ENCODE data around the gene SCG3.
"Not testable (repeated sequence)": the region's sequence is repeated elsewhere in the genome, so short reads cannot be mapped to it uniquely, and the experiment has no call there.

The SCG3 gene

DNA sequence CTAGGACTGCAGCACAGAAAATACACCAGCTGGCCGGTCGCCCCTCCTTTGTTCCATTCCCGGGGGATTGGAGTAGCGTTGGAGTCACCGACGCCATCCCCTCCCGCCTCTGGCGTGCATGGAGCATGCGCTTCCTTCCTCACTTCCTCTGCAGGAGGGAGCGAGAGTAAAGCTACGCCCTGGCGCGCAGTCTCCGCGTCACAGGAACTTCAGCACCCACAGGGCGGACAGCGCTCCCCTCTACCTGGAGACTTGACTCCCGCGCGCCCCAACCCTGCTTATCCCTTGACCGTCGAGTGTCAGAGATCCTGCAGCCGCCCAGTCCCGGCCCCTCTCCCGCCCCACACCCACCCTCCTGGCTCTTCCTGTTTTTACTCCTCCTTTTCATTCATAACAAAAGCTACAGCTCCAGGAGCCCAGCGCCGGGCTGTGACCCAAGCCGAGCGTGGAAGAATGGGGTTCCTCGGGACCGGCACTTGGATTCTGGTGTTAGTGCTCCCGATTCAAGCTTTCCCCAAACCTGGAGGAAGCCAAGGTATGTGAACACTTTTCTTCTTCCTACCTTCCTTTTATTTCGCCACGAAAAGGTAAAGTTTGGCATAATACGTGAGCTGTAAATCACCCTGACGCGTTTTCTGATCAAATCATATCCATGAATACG lies at the start of gene SCG3:
Gene SCG3 (plus strand): TSS at position 201 of the 661 bp plus-strand sequence. CDS start 253 bp downstream, at position 454.
- DNase-seq: peak; percentile 64

DNA sequence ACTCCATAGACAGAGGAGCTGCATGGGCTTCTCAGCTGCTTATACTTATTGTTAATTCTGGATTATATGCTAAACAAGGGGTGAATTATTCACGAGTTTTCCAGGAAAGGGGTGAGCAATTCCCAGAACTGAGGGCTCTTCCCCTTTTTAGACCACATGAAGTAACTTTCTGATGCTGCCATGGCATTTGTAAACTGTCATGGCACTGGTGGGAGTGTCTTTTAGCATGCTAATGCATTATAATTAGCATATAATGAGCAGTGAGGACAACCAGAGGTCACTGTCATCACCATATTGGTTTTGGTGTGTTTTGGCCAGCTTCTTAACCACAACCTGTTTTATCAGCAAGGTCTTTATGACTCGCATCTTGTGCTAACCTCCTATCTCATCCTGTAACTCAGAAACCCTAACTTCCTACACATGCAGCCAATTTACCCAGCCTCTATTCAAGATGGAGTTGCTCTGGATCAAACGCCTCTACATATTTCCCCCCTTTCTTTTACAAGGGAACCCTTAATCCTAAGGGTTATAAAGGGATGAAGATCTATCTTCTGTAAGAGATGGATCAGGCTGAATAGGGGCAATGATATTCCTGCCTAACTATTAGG lies 46.6 kb upstream of the SCG3 start:
- no peak for DNase-seq

DNA sequence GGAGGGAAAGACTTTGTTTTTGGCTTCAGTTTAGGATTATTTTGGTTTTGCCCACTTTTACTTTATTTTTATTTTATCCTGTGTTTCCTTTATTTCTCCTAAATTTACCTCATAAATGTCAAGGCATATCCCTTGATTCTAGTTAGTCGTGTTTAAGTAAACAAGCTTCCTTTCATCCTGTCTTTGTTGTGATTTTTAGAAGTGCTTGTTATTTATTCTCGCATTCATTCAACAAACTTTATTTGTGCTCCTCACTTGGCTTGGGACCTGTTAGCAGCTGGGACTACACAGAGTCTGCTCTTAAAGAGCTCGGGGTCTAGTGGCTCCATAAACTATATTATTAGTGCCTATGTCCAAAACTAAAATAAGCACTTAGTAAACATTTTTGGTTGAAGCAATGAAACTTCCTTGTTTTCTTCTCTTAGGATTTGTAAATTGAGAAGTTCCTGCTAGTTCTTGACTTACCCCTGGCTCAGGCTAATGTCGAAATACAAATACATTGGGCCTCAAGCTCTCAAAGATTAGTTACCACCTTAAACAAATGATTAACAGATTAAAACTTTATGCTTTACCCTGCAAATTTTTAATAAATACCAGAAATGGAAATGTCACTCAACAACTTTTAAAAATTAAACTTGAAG lies 39.7 kb upstream of the SCG3 start:
- no peak for DNase-seq

DNA sequence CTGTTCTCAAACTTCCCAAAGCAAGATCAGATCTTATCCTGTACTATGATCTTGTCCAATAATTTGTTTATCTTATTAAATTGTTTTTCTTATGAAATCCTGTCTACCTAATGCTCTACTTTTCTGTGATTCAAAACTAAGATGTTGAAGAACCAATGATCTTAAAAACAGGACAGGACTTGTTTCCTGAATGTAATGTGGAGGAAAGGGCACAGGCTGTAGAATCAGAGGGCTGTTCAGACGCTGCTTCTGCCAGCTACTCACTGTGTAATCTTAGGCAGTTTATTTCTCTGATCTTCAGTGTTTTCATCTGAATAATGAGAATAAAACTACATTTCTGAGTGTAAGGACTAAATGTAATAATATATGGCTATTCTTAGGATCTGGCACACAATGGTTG lies 38.6 kb upstream of the SCG3 start:
- DNase-seq: no peak

DNA sequence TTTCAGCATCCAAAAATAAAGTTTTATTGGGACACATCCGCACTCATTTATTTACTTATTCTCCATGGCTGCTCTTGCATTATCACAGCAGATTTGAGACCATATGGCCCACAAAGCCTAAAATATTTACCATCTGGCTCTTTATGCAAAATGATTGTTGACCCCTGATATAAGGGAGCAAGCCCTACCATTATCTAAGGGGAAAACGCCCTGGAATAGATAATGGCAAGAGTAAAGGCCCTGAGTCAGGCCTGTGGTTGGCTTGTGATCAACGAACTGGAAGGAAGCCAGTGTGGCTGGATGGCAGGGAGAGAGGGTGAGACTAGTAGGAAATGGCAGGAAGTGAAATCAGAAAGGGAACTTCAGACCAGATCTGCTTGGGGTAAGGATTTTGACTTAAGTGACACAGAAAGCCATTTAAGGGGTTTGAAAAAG lies 34.2 kb upstream of the SCG3 start:
- no peak for DNase-seq

DNA sequence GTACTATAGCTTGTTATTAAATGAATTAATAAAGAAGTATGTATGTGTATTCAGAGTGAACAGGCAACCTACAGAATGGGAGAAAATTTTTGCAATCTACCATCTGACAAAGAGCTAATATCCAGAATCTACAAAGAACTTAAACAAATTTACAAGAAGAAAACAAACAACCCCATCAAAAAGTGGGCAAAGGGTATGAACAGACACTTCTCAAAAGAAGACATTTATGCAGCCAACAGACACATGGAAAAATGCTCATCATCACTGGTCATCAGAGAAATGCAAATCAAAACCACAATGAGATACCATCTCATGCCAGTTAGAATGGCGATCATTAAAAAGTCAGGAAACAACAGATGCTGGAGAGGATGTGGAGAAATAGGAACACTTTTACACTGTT lies 33.2 kb upstream of the SCG3 start:
- DNase-seq: not testable (repeated sequence)

DNA sequence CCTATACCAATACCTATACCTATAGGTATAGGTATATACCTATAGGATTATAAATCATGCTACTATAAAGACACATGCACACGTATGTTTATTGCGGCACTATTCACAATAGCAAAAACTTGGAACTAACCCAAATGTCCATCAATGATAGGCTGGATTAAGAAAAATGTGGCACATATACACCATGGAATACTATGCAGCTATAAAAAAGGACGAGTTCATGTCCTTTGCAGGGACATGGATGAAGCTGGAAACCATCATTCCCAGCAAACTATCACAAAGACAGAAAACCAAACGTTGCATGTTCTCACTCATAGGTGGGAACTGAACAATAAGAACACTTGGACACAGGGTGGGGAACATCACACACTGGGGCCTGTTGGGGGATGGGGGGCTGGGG lies 32.7 kb upstream of the SCG3 start:
- DNase-seq: not testable (repeated sequence)

DNA sequence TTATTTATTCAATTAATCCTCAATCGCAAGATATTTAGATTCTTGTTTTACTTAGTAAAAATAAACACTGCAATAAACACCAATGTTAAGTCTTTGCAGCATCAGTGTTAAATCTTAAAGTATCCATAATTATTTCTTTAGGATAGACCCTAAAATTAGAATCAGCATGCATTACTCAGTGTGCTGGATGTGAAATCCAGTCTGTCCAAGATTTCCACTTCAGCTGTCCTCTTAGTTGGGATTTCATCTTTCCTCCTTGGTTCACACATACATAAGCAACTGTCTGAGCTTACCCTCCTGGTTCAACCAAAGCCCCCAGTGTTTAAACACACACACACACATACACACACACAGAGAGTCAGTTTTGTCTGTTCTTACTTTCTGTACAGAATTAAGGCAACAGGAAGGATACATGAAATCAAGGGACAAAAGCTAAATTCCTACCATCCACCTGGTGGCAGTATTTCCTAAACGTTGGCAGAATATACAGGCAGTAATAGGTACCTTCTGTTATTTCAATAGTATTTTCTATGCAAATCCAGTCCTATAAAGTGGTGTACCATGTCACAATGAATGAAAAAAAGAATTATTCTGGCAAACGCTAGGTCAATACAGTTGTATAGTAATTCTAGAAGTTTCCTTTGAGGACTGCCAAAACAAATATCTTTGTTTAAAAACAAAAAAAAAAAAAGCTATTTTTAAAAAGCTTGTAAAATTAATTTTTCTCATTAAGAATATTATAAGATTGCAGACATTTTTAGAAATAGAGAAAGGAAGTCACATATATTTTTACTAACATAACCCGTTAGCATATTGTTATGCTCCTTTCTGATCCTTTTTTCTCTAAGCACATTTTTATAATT lies 31.4 kb upstream of the SCG3 start:
- peak; percentile 64 for DNase-seq

DNA sequence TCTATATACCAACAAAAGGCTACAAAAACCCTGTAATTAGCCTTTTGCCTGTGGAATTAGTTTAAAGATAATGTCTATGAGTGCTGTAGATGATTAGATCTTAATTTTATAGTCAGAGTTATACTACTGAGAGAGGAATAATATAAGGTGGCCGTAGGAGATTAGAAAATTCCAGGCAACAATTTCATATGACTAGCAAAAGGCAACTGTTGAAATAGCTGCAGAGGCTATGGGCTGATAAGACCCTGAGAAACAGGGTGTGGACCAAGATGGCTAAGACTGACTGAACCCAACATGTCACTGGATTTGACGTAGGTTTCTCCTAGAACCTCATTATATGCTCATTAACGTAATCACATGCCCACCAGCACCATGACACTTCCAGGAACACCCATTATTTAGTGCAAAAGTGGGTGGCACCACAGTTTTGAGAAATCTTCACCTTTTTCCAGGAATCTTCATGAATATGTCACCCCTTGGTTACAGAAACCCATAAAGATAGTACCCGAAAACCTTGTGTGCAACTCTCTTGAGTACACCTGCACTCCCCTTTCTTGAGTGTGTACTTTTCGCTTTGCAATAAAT lies 29.1 kb upstream of the SCG3 start:
- DNase-seq: no peak

DNA sequence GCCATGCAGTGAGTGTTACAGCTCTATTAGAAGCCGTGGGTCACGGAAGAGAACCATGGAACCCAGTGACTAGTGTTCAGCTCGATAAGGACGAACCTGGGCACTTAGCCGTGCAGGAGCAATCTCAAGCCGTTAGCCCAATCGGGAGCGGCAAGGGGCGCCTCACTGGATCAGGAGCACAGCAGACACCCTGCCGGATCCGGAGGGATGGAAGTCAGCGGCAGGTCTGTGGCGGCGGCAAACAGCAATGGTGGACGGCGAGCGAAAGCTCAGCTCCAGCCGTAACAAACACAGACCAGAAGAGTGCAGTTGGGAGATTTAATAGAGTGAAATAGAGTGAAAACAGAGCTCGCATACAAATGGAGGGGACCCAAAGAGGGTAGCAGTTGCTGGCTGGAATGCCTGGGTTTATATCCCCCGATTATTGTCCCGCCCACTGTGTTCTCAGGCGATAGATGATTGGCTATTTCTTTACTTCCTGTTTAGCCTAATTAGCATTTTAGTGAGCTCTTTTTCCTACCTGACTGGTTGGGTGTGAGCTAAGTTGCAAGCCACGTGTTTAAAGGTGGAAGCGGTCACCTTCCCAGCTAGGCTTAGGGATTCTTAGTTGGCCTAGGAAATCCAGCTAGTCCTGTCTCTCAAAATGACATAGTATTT lies 25.8 kb upstream of the SCG3 start:
- DNase-seq: not testable (repeated sequence)

DNA sequence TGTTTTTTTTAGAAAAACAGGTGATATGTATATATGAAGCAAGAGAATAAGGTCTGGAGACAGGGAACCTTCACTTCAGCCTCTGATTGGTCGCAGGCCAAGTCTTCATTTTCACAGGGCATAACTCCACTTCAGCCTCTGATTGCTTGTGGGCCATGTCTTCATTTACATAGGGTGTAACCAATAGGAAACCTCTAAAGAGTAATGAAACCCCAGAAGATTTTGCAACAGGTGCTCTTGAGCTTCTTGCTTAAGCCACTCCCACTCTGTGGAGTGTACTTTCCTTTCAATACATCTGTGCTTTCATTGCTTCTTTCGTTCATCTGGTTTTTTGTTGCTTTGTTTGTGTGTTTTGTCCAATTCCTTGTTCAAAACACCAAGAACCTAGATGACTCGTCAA lies 22.6 kb upstream of the SCG3 start:
- no peak for DNase-seq

DNA sequence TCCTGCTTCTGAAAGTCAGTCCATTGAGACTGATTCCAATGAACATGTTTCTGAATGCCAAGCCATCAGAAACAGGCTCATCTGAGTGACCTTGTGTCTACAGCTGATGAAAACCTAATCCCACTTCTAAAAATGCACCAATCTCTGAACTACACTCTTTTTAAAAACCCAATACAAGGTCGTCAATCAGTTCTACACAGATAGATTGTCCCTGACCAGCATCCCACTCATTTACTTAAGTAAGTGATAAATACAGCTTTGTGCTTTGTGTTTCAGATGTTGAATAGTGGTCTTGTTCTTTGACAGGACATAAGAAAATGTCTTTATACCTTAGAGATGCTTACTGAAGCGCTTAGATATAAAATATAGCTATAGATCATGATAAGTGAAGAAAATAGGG lies 20.2 kb upstream of the SCG3 start:
- no peak for DNase-seq

DNA sequence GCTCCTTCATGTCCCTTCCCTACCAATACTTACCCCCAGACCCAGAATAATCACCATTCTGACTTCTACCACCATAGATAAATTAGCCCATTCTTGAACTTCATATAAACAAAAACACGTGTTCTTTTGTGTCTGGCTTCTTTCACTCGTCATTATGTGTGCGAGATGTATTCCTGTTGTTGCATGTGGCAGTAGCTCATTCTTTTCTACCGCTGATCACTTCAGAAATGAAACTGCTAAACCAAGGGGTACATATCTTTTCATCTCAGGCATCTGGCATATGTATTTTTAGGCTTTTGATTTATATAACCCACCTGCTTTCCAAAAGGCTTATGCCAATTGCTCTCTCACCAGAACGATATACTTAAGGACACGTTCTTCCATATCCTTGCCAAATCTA lies 13.8 kb upstream of the SCG3 start:
- DNase-seq: no peak

DNA sequence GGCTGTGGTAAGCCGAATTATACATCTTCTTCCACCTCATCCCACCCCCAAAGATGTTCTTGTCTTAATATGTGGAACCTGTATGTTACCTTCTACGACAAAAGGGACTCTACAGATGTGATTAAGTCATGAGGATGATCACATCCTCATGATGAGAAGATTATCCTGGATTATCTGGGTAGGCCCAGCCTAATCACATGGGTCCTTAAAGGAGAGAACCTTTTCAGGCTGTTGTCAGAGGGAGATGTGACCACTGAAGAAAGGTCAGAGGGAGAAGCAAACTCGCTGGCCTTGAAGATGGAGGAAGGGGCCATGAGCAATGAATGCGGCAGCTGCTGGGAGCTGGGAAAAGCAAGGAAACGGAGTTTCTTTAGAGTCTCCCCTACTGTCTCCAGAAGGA lies 12.9 kb upstream of the SCG3 start:
- DNase-seq: no peak

DNA sequence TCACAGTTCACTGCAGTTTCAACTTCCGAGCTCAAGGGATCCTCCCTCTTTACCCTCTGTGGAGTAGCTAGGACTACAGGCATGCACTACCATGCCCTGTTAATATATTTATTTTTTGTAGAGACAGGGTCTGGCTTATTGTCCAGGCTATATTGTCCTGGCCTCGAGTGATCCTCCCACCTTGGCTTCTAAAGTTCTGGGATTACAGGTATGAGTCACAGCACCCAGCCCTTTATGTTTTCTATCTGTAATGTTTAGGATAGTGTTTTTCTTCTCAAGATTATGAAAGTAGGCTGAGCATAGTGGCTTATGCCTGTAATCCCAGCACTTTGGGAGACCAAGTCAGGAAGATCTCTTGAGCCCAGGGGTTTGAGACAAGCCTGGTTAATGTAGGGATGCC lies 11.9 kb upstream of the SCG3 start:
- DNase-seq: no peak

DNA sequence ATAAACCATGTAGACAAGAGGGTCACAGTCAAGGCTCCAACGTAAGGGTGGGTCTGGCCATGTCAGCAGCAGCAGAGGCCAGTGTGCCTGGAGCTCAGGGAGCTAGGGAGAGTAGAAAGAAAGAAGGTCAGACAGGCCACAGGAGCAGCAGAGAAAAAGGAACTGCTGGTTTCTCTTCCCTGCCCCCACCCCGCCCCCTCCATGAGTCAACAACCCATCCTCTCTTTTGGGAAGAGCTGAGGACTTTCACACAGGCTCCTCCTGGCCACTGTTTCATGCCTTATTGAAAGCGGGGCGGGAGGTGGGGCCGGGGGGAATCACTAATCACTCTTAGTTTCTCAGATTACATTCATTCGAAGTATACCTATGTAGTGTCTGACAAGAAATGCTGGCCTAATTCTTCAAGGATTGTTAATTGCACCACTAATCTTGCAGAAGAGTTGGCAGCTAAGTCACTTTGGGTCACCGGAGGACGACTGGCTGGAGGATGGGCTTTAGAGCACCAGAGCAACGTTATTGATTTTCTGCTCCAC lies 9.1 kb upstream of the SCG3 start:
- no peak for DNase-seq

DNA sequence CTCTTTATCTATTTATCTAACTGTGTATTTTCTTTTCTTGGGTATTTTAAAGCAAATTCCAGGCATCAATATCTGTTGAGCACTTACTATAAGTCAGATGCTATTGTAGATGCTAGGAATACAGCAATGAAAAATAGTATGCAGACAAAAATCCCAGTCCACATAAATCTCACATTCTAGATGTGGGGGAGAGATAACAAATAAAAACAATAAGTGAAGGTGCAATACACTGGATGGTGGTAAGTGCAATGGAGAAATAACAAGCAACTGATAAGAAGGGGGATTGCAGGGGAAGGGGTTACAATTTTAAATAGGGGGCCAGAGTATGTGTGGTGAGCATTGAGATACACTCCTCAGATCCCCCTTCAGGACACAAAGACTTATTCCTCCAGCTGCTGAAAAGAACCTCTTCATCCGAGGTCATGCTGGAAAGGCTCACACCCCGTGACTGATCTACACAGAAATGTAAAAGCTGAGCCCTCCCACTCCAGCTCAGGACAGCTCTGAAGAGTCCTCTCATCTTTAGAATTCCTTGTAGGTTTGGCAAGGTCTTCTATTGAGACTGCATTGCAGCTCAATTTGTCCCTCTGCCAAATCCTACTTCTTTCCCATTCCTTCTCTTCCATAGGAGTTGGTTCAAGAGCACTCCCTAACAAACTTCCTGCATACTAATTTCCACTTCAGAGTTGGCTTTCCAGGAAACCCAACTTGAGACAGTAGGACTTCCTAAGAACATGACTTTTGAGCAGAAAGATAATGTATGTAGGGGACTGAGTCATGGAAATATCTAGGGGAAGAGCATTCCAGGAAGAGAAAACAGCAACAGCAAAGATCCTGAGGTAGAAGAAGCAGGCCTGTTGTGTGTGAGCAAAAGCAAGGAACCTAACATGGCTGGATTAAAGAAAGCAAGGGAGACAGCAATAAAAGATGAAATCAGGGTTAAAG lies 8.1 kb upstream of the SCG3 start:
- DNase-seq: no peak

DNA sequence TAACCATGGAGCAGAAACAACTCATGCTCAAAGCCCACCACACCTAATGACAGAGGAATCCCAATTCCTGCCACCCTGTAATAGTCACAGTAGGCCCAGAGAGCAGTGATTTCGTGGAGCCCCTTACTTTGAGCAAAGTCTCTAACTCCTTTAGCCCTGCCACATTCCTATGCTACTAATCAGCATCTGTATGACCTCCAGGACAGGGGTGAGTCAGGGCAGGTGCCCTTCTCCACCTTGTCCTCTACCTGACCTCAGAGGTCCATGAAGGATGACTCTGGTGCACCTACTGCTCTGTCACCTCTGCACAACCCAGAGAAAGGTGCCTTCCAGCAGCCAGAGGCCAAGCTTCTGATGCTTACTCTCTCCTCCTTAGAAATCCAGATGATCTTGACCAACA lies 6.1 kb upstream of the SCG3 start:
- no peak for DNase-seq

DNA sequence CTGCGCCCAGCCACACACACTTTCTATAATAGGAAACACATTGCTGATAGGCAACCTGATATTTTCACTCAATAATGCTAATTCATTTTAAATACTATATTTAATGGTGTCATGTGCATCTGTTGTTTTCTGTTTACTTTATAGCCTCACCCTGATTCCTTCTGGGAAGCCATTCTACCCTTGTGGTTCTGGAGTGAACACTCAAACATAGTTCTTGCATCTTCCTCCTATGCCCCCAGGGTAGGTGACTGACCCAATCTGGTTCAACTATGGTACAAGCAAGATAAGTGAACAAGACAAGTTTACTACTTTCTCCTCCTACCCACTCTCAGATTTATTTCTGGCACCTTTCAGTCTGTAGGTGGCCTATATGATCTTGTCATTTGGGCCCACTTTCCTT lies 4.3 kb upstream of the SCG3 start:
- DNase-seq: no peak

DNA sequence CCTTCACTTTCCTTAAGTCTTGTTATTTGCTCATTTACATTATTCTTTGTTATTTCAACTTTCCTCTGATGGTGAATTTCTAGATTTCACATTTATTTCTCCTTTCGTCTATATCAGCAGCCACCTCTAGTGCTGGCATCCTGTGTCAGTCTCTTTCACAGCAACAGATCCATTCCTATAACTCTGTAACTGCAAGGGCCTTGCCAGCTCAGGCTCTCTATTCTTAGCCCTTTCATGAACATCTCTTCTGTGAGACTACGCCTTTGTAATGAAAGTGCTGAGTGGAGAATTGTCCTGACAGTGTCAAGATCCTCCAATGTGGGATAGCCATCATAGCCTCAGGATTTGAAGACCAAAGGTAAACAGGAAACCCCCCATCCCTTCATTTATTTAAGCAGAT lies 3.9 kb upstream of the SCG3 start:
- DNase-seq: no peak

DNA sequence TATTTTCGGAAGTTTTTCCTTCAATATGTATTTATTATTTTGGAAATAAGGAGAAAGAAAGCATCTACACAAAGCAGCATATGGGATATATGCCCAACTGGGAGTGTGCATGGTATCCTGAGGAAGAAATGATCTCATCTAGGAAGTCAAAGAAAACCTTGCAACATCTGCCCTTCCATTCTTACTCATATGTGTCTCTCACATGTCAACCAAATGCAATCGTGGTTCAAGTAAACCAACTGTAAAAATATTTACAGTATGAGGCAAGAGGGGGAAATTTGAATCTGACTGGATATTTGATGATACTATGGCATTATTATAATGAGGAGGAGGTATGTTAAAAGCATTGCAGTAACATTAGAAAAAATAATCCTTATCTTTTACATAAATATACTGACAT lies 3.2 kb upstream of the SCG3 start:
- no peak for DNase-seq

Data from CD4-positive, alpha-beta T cell treated with Interleukin-17A for 4 hours (primary cell).